Activated naive CD4-positive, alpha-beta T cell treated with anti-CD3 and anti-CD28 coated beads, Interleukin-2, amount 50 U/mL, for 72 hours (primary cell): ENCODE measurements around the gene TEDC1. TPM values are rescaled to one million over a fixed set of nuclear protein-coding genes. Genes with fewer than 3 reads are reported as not detected.

Source experiments
- ATAC-seq, 2 donors: fragments of 150-1000 bp; cut with Tn5 transposase; 2 replicates each; pipeline ENCODE4 v1.10.0; 2021; ENCODE audit warnings: mild to moderate bottlenecking in 2 of 2, moderate library complexity in 2 of 2
- DNase-seq, 2 donors: peaks; one replicate each; pipeline ENCODE4 v3.0.0; 2021 to 2022; ENCODE audit warnings: low spot score in 2 of 2
- H3K27ac Mint-ChIP-seq, 2 donors: one replicate each; pipeline ENCODE4 v1.8.0; 2022; ENCODE audit warnings: mild to moderate bottlenecking in 2 of 2, mixed read lengths in 2 of 2
- H3K36me3 Mint-ChIP-seq, 2 donors: one replicate each; pipeline ENCODE4 v1.8.0; 2022; ENCODE audit warnings: mixed read lengths in 2 of 2
- H3K9me3 Mint-ChIP-seq, 2 donors: one replicate each; pipeline ENCODE4 v1.8.0; 2022; ENCODE audit warnings: mixed read lengths in 2 of 2
- total RNA-seq, 2 donors: library from RNA; stranded (reverse); gene quantifications; one replicate each; pipeline ENCODE4 v1.2.3, GENCODE V29; 2022

TEDC1 gene
- total RNA-seq, 2 donors from 2014 or later: 32.6 to 34.1 TPM

DNA sequence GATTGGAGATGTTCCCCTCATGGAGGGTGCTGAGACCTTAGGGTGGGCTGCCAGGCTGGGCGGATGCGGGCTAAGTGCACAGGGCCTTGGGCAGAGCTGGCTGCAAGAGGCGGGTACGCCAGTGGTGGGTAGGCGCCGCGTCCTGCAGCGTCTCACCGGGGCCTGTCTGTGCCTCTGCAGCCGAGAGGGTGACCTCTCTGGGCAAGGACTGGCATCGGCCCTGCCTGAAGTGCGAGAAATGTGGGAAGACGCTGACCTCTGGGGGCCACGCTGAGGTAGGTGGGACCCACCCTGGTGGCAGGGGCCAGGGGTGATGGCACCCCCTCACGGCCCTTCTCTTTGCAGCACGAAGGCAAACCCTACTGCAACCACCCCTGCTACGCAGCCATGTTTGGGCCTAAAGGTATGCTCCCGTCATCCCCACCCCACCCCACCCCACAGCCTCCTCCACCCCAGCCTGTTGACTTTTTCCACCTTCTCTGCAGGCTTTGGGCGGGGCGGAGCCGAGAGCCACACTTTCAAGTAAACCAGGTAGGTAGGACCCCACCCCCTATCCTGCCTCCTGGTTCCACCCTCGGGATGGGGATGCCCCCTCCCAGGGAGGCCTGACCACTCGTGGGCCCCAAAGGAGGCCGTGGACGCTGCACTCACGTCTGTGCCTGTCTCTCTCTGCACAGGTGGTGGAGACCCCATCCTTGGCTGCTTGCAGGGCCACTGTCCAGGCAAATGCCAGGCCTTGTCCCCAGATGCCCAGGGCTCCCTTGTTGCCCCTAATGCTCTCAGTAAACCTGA lies 2.9 kb upstream of the TEDC1 start:
- no peaks in the 10 kb centered on the region for H3K9me3 Mint-ChIP-seq
- peak overlapping the region; percentile 79 to 81 for H3K27ac Mint-ChIP-seq
- no peak for ATAC-seq
- H3K36me3 Mint-ChIP-seq: peaks cover 0 to 5% of the 10 kb centered on the region in 2 donors
- DNase-seq: no peak

DNA sequence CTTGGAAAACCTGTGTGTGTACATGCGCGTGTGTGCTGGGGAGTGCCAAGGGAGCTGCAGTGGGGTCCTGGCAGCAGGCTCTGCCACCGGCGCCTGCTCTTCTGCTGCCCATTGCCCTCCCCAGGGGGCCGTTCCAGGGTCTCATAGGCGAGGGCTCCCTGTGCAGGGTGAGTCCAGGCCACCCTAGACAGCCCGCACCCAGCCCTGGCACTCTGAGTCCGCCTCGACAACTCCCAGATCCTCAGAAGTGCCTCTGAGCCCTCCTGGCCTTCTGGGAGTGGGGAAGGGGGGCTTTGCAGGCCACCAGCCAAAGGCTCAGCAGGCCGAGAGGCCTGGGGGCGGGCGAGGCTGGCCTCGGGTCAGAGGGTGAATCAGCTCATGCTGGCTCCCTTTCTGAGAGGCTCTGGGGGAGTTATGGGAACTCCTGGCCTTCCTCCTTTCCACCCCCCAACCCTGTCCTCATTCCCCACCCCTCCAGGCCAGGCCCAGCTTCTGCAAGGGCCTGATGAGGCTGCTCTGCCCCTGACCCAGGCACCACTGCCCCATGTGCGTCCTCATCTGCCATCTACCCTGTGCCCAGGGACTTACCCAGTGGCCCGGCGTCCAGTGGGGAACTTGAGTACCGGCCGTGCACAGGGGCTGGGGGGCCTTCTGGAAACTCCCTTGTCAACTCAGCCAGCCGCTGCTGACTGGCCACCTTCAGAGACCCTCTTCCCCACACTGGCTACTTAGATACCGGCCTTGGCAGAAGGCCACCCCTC lies 2.1 kb upstream of the TEDC1 start:
- no peak for DNase-seq

DNA sequence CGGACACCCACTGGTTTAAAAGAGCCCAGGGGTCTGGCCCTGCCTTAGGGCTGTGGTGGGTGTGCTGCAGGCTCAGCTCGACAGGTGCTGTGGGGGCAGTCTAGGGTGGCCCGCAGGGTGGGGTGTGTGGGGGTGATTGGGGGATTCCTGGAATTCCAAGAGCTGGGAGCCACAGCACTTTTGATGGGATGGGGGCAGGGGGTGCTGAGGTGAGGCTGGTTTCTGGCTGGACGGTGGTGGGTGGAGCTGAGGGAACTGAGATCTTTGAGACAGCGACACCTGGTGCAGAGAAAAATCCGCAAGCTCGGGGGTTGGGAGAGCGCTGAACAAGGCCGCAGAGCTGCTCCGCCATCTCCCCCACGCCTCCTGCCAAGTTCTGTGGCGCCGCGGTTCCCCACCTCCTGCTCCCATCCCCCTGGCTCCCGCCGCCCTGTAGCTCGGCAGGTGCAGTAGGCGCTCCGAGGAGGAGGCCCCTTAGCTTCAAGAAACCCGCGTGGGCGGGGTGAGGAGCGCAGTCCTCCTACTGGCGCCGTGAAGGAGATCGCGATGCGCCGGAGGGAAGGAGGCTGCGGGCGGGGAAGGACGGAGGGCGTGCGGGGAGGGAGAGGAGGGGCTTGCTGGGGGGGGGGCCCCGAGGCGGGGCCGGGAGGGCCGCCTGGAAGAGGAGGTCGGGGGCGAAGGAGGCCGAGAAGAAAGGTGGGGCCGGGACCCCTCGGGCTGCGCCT lies 1.3 kb upstream of the TEDC1 start:
- ATAC-seq: peak; percentile 3 to 10
- peaks cover 0 to 5% of the 10 kb centered on the region in 2 donors for H3K36me3 Mint-ChIP-seq
- H3K9me3 Mint-ChIP-seq: no peaks in the 10 kb centered on the region
- H3K27ac Mint-ChIP-seq: peak overlapping the region; percentile 17 to 81
- DNase-seq: peak; percentile 82 to 83

More for the DNA sequence above, 2.1 kb upstream of the TEDC1 start:
- peak overlapping the region; percentile 17 to 81 for H3K27ac Mint-ChIP-seq
- H3K36me3 Mint-ChIP-seq: peaks cover 0 to 5% of the 10 kb centered on the region in 2 donors
- H3K9me3 Mint-ChIP-seq: no peaks in the 10 kb centered on the region
- ATAC-seq: no peak

- Mint-ChIP-seq H3K9me3 (no peaks in the 10 kb centered on the region), H3K27ac (peak overlapping the region in 1 of 2 donors; percentile 81), H3K36me3 (peaks cover 0 to 5% of the 10 kb centered on the region in 2 donors)
- no peak for DNase-seq
- ATAC-seq: peak in 1 of 2 donors; percentile 0
Observed at GRCh38 chr14:105490267-105490571, 827 bp upstream of the TEDC1 start.

- peak; percentile 87 to 96 for DNase-seq
- Mint-ChIP-seq H3K27ac (peak overlapping the region; percentile 74 to 93), H3K36me3 (peaks cover 0 to 5% of the 10 kb centered on the region in 2 donors), H3K9me3 (no peaks in the 10 kb centered on the region)
- ATAC-seq: peak; percentile 7 to 36
Observed at GRCh38 chr14:105491366-105491973, 424 bp downstream of the TEDC1 start.

DNA sequence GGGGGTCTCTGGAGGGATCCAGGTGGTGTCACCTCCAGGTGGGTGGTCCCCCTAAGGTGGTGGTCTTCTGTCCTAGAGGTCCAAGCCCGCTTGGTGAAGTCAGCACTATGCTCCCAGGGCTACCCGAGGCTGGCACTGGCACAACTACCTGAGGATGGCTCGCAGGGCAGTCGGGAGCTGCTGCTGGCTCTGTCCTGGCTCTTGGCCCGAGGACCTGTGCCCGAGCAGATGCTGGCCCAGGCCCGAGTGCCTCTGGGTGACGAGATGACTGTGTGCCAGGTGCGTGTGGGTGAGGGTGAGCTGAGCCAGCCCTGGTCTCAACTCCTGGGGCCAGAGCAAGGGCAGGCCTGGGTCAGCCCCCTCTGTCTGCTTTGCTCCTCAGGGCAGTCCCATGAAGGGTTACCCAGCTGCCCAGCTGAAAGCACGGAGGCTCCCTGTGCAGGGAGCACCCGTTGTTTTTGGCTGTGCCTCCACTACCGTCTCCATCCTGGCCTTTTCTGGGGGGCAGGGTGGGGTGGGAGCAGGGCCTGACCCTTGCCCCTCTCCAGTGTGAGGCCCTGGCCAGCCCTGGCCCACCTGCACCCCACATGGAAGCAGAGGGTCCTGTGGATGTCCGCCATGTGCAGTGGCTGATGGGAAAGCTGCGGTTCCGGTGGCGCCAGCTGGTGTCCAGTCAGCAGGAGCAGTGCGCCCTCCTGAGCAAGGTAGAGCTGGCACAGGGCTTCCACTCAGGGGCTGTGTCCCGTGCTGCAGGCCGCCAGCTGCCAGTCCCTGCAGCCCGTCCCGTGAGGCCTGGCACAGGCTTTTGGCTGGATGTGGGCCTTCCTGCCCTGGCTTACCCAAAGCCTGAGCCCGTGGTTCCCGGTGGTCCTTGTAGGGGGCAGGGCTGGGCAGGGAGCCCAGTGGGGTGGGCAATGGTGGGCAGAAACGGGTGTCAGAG lies 1.3 kb downstream of the TEDC1 start:
- H3K9me3 Mint-ChIP-seq: no peaks in the 10 kb centered on the region
- ATAC-seq (no peak), DNase-seq (peak in 1 of 2 donors; percentile 58)
- peaks cover 0 to 5% of the 10 kb centered on the region in 2 donors for H3K36me3 Mint-ChIP-seq
- H3K27ac Mint-ChIP-seq: peak overlapping the region; percentile 74 to 93

DNA sequence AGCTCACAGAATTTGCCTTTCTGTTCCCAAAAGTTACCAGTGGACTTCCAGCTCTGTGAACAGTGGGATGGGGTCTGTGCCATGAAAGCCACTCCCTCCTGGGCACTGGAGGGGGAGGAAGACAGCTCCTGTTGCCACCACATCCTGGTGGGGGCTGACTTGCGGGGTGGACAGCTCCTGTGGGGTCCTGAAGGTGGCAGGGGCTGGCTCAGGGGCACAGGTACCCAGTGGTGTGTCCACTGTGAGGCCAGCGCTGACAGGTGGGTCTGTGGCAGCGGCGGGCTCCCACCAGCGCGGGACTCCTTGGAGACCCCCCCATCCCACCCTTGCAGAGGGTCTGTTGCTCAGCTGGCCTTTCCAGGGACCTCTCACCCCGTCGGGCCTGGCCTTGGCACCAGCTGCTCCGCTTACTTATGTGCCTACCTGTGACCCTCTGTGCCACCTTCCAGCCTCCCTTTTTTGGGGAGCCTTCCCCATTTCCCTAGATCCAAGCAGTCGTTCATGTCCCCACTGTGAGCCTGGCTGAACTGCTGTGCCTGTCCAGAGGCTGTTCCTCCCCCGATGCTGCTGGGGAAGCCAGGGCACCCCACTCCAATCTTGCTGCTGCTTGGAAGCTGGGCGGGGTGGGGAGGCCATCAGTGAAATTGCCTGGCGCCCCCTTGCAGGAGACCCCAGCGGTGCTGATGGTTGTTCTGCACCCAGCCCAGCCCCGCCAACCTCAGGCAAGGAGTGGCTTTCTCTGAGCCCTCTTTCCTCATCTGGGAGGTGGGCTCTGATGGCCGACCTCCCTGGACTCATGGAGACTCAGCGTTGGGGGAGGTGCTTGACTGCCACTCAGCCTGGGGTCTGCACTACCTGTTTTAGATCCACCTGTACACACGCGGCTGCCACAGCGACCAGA lies 2.2 kb downstream of the TEDC1 start:
- Mint-ChIP-seq H3K9me3 (no peaks in the 10 kb centered on the region), H3K36me3 (peaks cover 0 to 5% of the 10 kb centered on the region in 2 donors), H3K27ac (no peak overlapping the region)
- ATAC-seq (no peak), DNase-seq (peak in 1 of 2 donors; percentile 56)

GRCh38 chr14:105493921-105494605 lies 3.0 kb downstream of the TEDC1 start:
- DNase-seq (peak in 1 of 2 donors; percentile 55), ATAC-seq (no peak)

GRCh38 chr14:105494606-105494929 lies 3.5 kb downstream of the TEDC1 start:
- no peak overlapping the region for H3K27ac Mint-ChIP-seq
- no peaks in the 10 kb centered on the region for H3K9me3 Mint-ChIP-seq
- peaks cover 0 to 5% of the 10 kb centered on the region in 2 donors for H3K36me3 Mint-ChIP-seq
- ATAC-seq: no peak
- DNase-seq: no peak

More at GRCh38 chr14:105493921-105494605, 3.0 kb downstream of the TEDC1 start:
- no peaks in the 10 kb centered on the region for H3K9me3 Mint-ChIP-seq
- H3K27ac Mint-ChIP-seq: no peak overlapping the region
- peaks cover 0 to 5% of the 10 kb centered on the region in 2 donors for H3K36me3 Mint-ChIP-seq

- ATAC-seq: no peak
- DNase-seq: peak in 1 of 2 donors; percentile 57
Observed at GRCh38 chr14:105495101-105495989, 4.3 kb downstream of the TEDC1 start.

DNA sequence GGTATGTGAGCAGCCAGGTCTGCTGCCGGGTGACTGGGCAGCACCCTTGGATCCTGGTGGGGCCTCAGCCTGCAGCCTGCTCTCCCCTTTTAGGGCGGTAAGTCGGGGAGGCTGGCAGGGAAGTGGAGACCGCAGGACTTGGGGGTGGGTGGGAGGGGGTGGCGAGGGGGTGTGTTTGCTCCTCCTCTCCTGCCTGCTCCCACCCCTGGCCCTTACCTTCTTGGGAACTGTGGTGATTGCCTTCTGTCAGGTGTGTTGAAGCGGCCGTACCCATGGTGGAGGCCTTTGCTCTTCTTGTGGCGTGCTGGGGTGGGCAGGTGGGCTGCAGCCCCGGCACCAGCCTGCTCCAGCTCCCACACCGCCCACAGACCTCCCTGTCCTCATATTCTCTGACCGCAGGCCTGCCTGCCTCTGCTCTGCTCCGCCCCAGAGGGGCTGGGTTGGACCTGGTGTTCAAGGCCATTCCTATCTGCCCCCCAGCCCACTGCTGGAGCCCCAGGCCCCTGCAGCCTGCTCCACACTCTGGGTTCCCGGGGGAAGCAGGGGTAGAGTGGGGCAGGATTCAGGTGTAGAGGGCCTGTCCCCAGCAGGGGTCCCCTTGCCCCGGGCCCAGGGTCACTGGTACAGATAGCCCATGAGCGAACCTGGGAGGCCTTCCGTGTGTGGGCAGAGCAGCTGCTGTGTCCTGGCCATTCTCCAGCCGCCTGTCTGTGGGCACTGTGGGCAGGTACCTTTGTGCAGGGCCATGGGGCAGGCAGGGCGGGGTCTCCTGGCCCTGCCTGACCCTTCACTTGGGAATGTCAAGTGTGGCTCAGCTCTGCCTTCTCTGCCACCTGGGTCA lies 5.2 kb downstream of the TEDC1 start:
- no peak for ATAC-seq
- Mint-ChIP-seq H3K9me3 (no peaks in the 10 kb centered on the region), H3K36me3 (peaks cover 0 to 5% of the 10 kb centered on the region in 2 donors), H3K27ac (no peak overlapping the region)
- no peak for DNase-seq

More at GRCh38 chr14:105495101-105495989, 4.3 kb downstream of the TEDC1 start:
- Mint-ChIP-seq H3K36me3 (peaks cover 0 to 5% of the 10 kb centered on the region in 2 donors), H3K27ac (no peak overlapping the region), H3K9me3 (no peaks in the 10 kb centered on the region)

GRCh38 chr14:105496831-105497591 lies 6.0 kb downstream of the TEDC1 start:
- ATAC-seq (no peak), DNase-seq (no peak)
- peaks cover 0 to 1% of the 10 kb centered on the region in 2 donors for H3K36me3 Mint-ChIP-seq
- H3K9me3 Mint-ChIP-seq: no peaks in the 10 kb centered on the region
- no peak overlapping the region for H3K27ac Mint-ChIP-seq
